Astrocyte (in vitro differentiated cells and primary cell): ENCODE results near the gene IQGAP2. TPM values are rescaled to one million over a fixed set of nuclear protein-coding genes. Genes with fewer than 3 reads are reported as not detected.
A peak's percentile ranks its signal among the peaks of the same experiment; 100 is the strongest.

Source experiments
- DNase-seq: peaks from one replicate; pipeline ENCODE4 v3.0.0-alpha.2; 2010; ENCODE audit warnings: low read depth
- FAIRE-seq: peaks from 2 replicates; lab custom pipeline; 2011; peaks lifted over from hg19 to GRCh38; lab: Jason Lieb, UNC
- H2AFZ ChIP-seq: 2 replicates; pipeline ENCODE4 v1.6.0; 2012; ENCODE audit warnings: low read depth, low read length, inconsistent platforms
- H3K27ac ChIP-seq: 2 replicates; pipeline ENCODE4 v1.5.1; 2011; ENCODE audit warnings: low read depth, low read length, inconsistent platforms
- H3K27me3 ChIP-seq: 2 replicates; pipeline ENCODE4 v1.6.0; 2011; ENCODE audit warnings: low read length, inconsistent platforms; ENCODE audit not compliant: insufficient read depth
- H3K36me3 ChIP-seq: 2 replicates; pipeline ENCODE4 v1.5.1; 2011; ENCODE audit warnings: low read length, inconsistent platforms; ENCODE audit not compliant: insufficient read depth
- H3K4me1 ChIP-seq: 2 replicates; pipeline ENCODE4 v1.5.1; 2011; ENCODE audit warnings: low read length, inconsistent platforms; ENCODE audit not compliant: insufficient read depth
- H3K4me2 ChIP-seq: 2 replicates; pipeline ENCODE4 v1.6.0; 2012; ENCODE audit warnings: low read length, inconsistent platforms
- H3K4me3 ChIP-seq: 2 replicates; pipeline ENCODE4 v1.5.1; 2011; ENCODE audit warnings: low read depth, mild to moderate bottlenecking, low read length, inconsistent platforms; ENCODE audit not compliant: insufficient read depth
- H3K79me2 ChIP-seq: 2 replicates; pipeline ENCODE4 v1.6.0; 2012; ENCODE audit warnings: mild to moderate bottlenecking, low read length, inconsistent platforms; ENCODE audit not compliant: insufficient read depth
- H3K9ac ChIP-seq: 2 replicates; pipeline ENCODE4 v1.6.0; 2012; ENCODE audit warnings: mild to moderate bottlenecking, low read length, inconsistent platforms
- H3K9me3 ChIP-seq: 2 replicates; pipeline ENCODE4 v1.5.1; 2012; ENCODE audit warnings: low read depth, mild to moderate bottlenecking, low read length, inconsistent platforms; ENCODE audit not compliant: insufficient read depth
- H4K20me1 ChIP-seq: 2 replicates; pipeline ENCODE4 v1.6.0; 2012; ENCODE audit warnings: low read length, inconsistent platforms; ENCODE audit not compliant: insufficient read depth
- H3K27ac Mint-ChIP-seq: one replicate; pipeline ENCODE4 v1.8.0; 2021; ENCODE audit warnings: mild to moderate bottlenecking, mixed read lengths; ENCODE audit not compliant: unreplicated experiment
- H3K27me3 Mint-ChIP-seq: one replicate; pipeline ENCODE4 v1.8.0; 2021; ENCODE audit warnings: low read depth, mixed read lengths; ENCODE audit not compliant: unreplicated experiment
- H3K36me3 Mint-ChIP-seq: one replicate; pipeline ENCODE4 v1.8.0; 2021; ENCODE audit warnings: low read depth, mixed read lengths; ENCODE audit not compliant: unreplicated experiment
- H3K4me1 Mint-ChIP-seq: one replicate; pipeline ENCODE4 v1.8.0; 2021; ENCODE audit warnings: low read depth, mixed read lengths; ENCODE audit not compliant: unreplicated experiment
- H3K4me3 Mint-ChIP-seq: one replicate; pipeline ENCODE4 v1.8.0; 2021; ENCODE audit warnings: mild to moderate bottlenecking, moderate library complexity, mixed read lengths; ENCODE audit not compliant: unreplicated experiment
- H3K9me3 Mint-ChIP-seq: one replicate; pipeline ENCODE4 v1.8.0; 2021; ENCODE audit warnings: mild to moderate bottlenecking, mixed read lengths; ENCODE audit not compliant: unreplicated experiment
- CTCF ChIP-seq: IDR thresholded peaks from 2 replicates; pipeline ENCODE4 v1.5.1; 2011; ENCODE audit warnings: low read depth, mild to moderate bottlenecking, inconsistent platforms, low read length, moderate library complexity; ENCODE audit not compliant: insufficient read depth
- EZH2 ChIP-seq: IDR thresholded peaks from 2 replicates; pipeline ENCODE4 v1.6.1; 2012; ENCODE audit warnings: mild to moderate bottlenecking, low read length, inconsistent platforms; ENCODE audit not compliant: insufficient read depth
- total RNA-seq: library from RNA; stranded (reverse); gene quantifications from 2 replicates; pipeline ENCODE4 v1.2.1, GENCODE V29; 2021

IQGAP2 gene
- total RNA-seq, 1 donor from 2014 or later, result 2.9 TPM

GRCh38 chr5:76742583-76742982 lies 339.5 kb downstream of the IQGAP2 start:
- FAIRE-seq (no peak), DNase-seq (peak; percentile 47)
- no peaks in the 10 kb centered on the region for H3K9me3 Mint-ChIP-seq
- no peaks in the 10 kb centered on the region for H3K9me3 ChIP-seq
- H3K4me1 ChIP-seq, result peaks cover 3% of the 10 kb centered on the region
- peaks cover 17% of the 10 kb centered on the region for H3K4me1 Mint-ChIP-seq
- no peak overlapping the region for H2AFZ ChIP-seq
- TF ChIP-seq CTCF (no peak), EZH2 (no peak)
- H3K9ac ChIP-seq, result no peak overlapping the region
- H3K27ac Mint-ChIP-seq, result peak overlapping the region; percentile 44
- no peaks in the 10 kb centered on the region for H3K79me2 ChIP-seq
- no peak overlapping the region for H3K4me2 ChIP-seq
- H3K27me3 Mint-ChIP-seq, result no peaks in the 10 kb centered on the region
- H3K27ac ChIP-seq, result no peak overlapping the region
- H3K4me3 ChIP-seq, result no peak overlapping the region
- H3K36me3 Mint-ChIP-seq, result no peaks in the 10 kb centered on the region
- H3K4me3 Mint-ChIP-seq, result no peak overlapping the region
- no peaks in the 10 kb centered on the region for H4K20me1 ChIP-seq
- no peaks in the 10 kb centered on the region for H3K27me3 ChIP-seq
- H3K36me3 ChIP-seq, result no peaks in the 10 kb centered on the region

- no peaks in the 10 kb centered on the region for H3K36me3 ChIP-seq
- no peak overlapping the region for H3K9ac ChIP-seq
- Mint-ChIP-seq H3K27me3 (peaks cover 2% of the 10 kb centered on the region), H3K27ac (no peak overlapping the region), H3K36me3 (peaks cover 2% of the 10 kb centered on the region), H3K4me3 (no peak overlapping the region), H3K4me1 (peaks cover 7% of the 10 kb centered on the region), H3K9me3 (no peaks in the 10 kb centered on the region)
- H3K79me2 ChIP-seq, result no peaks in the 10 kb centered on the region
- no peak overlapping the region for H2AFZ ChIP-seq
- no peak overlapping the region for H3K4me2 ChIP-seq
- FAIRE-seq (no peak), DNase-seq (no peak)
- H4K20me1 ChIP-seq, result no peaks in the 10 kb centered on the region
- H3K27me3 ChIP-seq, result no peaks in the 10 kb centered on the region
- H3K9me3 ChIP-seq, result no peaks in the 10 kb centered on the region
- no peak overlapping the region for H3K27ac ChIP-seq
- H3K4me3 ChIP-seq, result no peak overlapping the region
- no peaks in the 10 kb centered on the region for H3K4me1 ChIP-seq
- TF ChIP-seq EZH2 (no peak), CTCF (no peak)
These were observed 341.5 kb downstream of the IQGAP2 start for GRCh38 chr5:76744632-76745031.

GRCh38 chr5:76745670-76746069 lies 342.6 kb downstream of the IQGAP2 start:
- H3K27ac ChIP-seq, result no peak overlapping the region
- H3K9me3 ChIP-seq, result no peaks in the 10 kb centered on the region
- DNase-seq (no peak), FAIRE-seq (no peak)
- H3K79me2 ChIP-seq, result no peaks in the 10 kb centered on the region
- Mint-ChIP-seq H3K27me3 (peaks cover 7% of the 10 kb centered on the region), H3K27ac (no peak overlapping the region), H3K4me3 (no peak overlapping the region), H3K36me3 (peaks cover 2% of the 10 kb centered on the region), H3K9me3 (no peaks in the 10 kb centered on the region), H3K4me1 (peaks cover 7% of the 10 kb centered on the region)
- H2AFZ ChIP-seq, result no peak overlapping the region
- H3K4me1 ChIP-seq, result no peaks in the 10 kb centered on the region
- no peaks in the 10 kb centered on the region for H3K27me3 ChIP-seq
- H4K20me1 ChIP-seq, result no peaks in the 10 kb centered on the region
- TF ChIP-seq EZH2 (no peak), CTCF (no peak)
- H3K9ac ChIP-seq, result no peak overlapping the region
- H3K4me3 ChIP-seq, result no peak overlapping the region
- H3K36me3 ChIP-seq, result no peaks in the 10 kb centered on the region
- no peak overlapping the region for H3K4me2 ChIP-seq
